ENCODE data around the gene PRR5L.

PRR5L gene

DNA sequence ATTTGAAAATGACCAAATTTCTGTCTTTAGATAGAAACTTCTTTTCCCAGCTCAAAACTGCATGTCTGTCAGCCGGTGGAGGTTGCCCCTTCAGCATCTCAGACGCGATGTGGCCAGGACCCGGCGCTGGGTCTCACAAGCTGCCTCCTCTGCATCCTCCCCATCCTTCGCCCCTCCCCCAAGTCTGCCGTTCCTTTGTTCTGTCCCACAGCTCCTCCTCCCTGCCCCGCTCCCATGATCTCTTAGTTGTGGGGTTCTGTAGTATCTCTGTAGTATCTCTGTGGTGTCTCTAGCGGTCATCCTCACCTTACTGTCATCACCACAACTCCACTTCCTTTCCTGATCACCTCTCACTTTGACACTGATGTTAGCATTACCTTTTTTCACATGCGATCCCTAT lies 164.1 kb downstream of the PRR5L start:
- TF ChIP-seq, protein P1, sequence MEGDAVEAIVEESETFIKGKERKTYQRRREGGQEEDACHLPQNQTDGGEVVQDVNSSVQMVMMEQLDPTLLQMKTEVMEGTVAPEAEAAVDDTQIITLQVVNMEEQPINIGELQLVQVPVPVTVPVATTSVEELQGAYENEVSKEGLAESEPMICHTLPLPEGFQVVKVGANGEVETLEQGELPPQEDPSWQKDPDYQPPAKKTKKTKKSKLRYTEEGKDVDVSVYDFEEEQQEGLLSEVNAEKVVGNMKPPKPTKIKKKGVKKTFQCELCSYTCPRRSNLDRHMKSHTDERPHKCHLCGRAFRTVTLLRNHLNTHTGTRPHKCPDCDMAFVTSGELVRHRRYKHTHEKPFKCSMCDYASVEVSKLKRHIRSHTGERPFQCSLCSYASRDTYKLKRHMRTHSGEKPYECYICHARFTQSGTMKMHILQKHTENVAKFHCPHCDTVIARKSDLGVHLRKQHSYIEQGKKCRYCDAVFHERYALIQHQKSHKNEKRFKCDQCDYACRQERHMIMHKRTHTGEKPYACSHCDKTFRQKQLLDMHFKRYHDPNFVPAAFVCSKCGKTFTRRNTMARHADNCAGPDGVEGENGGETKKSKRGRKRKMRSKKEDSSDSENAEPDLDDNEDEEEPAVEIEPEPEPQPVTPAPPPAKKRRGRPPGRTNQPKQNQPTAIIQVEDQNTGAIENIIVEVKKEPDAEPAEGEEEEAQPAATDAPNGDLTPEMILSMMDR (IDR thresholded peaks at IDR 0.05; ENCODE audit: control insufficient read depth, extremely low read depth, insufficient read depth), result no peak
- H3K4me3 ChIP-seq (ENCODE audit: low read depth, low read length), result no peak overlapping the region
- no peak for DNase-seq (ENCODE audit: low read depth)

DNA sequence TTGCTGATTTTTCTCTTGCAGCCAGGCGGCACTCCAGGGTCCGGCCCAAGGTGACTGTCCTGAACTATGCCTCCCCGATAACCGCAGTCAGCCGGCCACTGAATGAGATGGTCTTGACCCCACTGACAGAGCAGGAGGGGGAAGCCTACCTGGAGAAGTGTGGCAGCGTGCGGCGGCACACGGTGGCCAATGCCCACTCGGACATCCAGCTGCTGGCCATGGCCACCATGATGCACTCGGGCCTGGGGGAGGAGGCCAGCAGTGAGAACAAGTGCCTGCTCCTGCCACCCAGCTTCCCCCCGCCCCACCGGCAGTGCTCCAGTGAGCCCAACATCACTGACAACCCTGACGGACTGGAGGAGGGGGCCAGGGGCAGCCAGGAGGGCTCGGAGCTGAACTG lies 166.2 kb downstream of the PRR5L start:
- no peak for DNase-seq (ENCODE audit: low read depth)
- TF ChIP-seq, protein P1 (IDR thresholded peaks at IDR 0.05; ENCODE audit: control insufficient read depth, extremely low read depth, insufficient read depth), result no peak
- H3K4me3 ChIP-seq (ENCODE audit: low read depth, low read length), result no peak overlapping the region

- no peak overlapping the region for H3K4me3 ChIP-seq (ENCODE audit: low read depth, low read length)
- DNase-seq (ENCODE audit: low read depth), result no peak
- TF ChIP-seq, protein P1 (IDR thresholded peaks at IDR 0.05; ENCODE audit: control insufficient read depth, extremely low read depth, insufficient read depth), result no peak
Measured at GRCh38 chr11:36463781-36464180, 167.7 kb downstream of the PRR5L start.

- no peak overlapping the region for H3K4me3 ChIP-seq (ENCODE audit: low read depth, low read length)
- TF ChIP-seq, protein P1 (IDR thresholded peaks at IDR 0.05; ENCODE audit: control insufficient read depth, extremely low read depth, insufficient read depth), result no peak
- DNase-seq (ENCODE audit: low read depth), result peak; percentile 92
Measured at GRCh38 chr11:36464720-36465119, 168.6 kb downstream of the PRR5L start.

DNA sequence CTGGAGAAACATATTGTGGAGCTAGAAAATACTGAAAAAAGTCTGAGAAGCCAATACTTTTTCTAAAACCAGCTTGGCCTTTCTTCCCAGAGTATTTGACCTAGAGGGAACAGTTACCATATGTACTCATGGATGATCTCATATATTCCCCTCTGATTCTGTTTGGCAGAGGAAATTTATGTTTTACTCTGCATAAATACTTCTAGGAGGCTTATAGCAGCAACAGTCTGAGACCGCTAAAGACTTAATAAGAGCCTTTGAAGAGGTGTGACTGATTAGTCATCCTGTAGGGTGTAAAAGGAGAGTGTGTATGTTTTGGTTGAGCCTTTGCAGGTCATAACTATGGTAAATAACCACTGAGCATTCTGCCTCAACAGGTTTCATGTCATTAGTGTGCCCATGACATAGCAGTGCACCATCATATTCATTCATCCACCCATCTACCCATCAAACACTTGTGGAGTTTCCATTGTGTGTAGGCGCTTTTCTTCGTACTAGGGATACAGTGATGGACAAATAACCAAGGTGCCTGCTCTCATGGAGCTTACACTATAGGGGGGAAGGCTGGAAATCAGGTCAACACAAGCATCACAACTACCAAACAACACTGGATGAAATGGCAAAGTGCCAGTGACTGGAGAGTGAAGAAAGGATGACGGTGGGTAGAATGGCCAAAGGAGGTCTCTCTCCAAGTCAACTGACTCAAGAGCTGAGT lies 169.5 kb downstream of the PRR5L start:
- no peak for DNase-seq (ENCODE audit: low read depth)
- TF ChIP-seq, protein P1 (IDR thresholded peaks at IDR 0.05; ENCODE audit: control insufficient read depth, extremely low read depth, insufficient read depth), result no peak
- H3K4me3 ChIP-seq (ENCODE audit: low read depth, low read length), result no peak overlapping the region

DNA sequence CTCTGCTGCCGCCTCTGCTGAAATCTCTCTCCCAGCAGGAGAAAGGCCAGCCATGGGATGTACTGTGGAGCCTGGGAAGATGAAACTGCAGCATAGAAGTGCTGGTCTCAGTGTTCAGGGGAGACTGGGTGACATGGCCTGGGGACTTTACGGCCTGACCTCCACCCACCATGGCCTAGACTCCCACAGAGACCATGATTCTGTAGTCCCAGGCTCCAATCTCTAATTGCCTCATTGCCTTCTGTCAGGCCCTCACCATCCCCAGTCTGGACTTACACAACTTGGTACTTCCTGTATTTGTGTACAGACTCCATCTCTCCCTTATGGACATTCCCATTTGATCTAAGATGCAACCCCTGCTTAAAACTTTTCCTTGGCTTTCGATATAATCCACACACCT lies 170.9 kb downstream of the PRR5L start:
- TF ChIP-seq, protein P1 (IDR thresholded peaks at IDR 0.05; ENCODE audit: control insufficient read depth, extremely low read depth, insufficient read depth), result no peak
- no peak overlapping the region for H3K4me3 ChIP-seq (ENCODE audit: low read depth, low read length)
- DNase-seq (ENCODE audit: low read depth), result no peak

- H3K4me3 ChIP-seq (ENCODE audit: low read depth, low read length), result no peak overlapping the region
- peak; percentile 96 for DNase-seq (ENCODE audit: low read depth)
- TF ChIP-seq, protein P1 (IDR thresholded peaks at IDR 0.05; ENCODE audit: control insufficient read depth, extremely low read depth, insufficient read depth), result no peak
Measured at GRCh38 chr11:36467916-36468315, 171.8 kb downstream of the PRR5L start.
